Loucy (cell line): ENCODE measurements around the gene PAXX.

ENCODE experiments used
- H2AFZ ChIP-seq: fragments of 200-600 bp; sonication (generic); 2 replicates; pipeline ENCODE4 v1.6.0; 2016; ENCODE audit warnings: antibody characterized with exemption, mild to moderate bottlenecking, low read length, moderate library complexity
- H3F3A ChIP-seq: fragments of 200-600 bp; 2 replicates; pipeline ENCODE4 v1.6.0; 2016; ENCODE audit warnings: antibody characterized with exemption, low read depth, mild to moderate bottlenecking
- H3K27me3 ChIP-seq: fragments of 200-600 bp; sonication (generic); 2 replicates; pipeline ENCODE4 v1.6.1; 2014; ENCODE audit warnings: low read length, mild to moderate bottlenecking; ENCODE audit not compliant: insufficient read depth, poor library complexity, severe bottlenecking
- H3K36me3 ChIP-seq: fragments of 200-600 bp; sonication (generic); 2 replicates; pipeline ENCODE4 v1.6.1; 2016; ENCODE audit warnings: low read length; ENCODE audit not compliant: insufficient read depth
- H3K4me1 ChIP-seq: fragments of 200-600 bp; sonication (generic); 2 replicates; pipeline ENCODE4 v1.5.1; 2014; ENCODE audit warnings: low read length, mild to moderate bottlenecking; ENCODE audit not compliant: insufficient read depth, poor library complexity, severe bottlenecking
- H3K4me2 ChIP-seq: fragments of 200-600 bp; sonication (generic); 2 replicates; pipeline ENCODE4 v1.6.0; 2014; ENCODE audit warnings: antibody characterized with exemption, low read length, low read depth, mild to moderate bottlenecking; ENCODE audit not compliant: poor library complexity, severe bottlenecking
- H3K4me3 ChIP-seq: fragments of 200-600 bp; sonication (generic); 2 replicates; pipeline ENCODE4 v1.5.1; 2014; ENCODE audit warnings: low read length, mild to moderate bottlenecking, mixed read lengths; ENCODE audit not compliant: poor library complexity, severe bottlenecking
- H3K79me2 ChIP-seq: fragments of 200-600 bp; sonication (generic); 2 replicates; pipeline ENCODE4 v1.6.1; 2014; ENCODE audit warnings: low read length; ENCODE audit not compliant: insufficient read depth
- H3K9ac ChIP-seq: fragments of 200-600 bp; sonication (generic); 2 replicates; pipeline ENCODE4 v1.6.0; 2014; ENCODE audit warnings: mild to moderate bottlenecking, low read depth, low read length, moderate library complexity; ENCODE audit not compliant: poor library complexity, severe bottlenecking
- H3K9me2 ChIP-seq: fragments of 200-600 bp; sonication (generic); replicated peaks from 2 replicates; pipeline ENCODE4 v1.6.1; 2016; ENCODE audit warnings: low read depth, low read length, mixed read lengths
- H3K9me3 ChIP-seq: fragments of 200-600 bp; sonication (generic); 2 replicates; pipeline ENCODE4 v1.6.1; 2014; ENCODE audit warnings: mild to moderate bottlenecking, antibody characterized with exemption, low read length, low read depth; ENCODE audit not compliant: insufficient read depth
- H4K20me1 ChIP-seq: fragments of 200-600 bp; sonication (generic); 2 replicates; pipeline ENCODE4 v1.6.0; 2014; ENCODE audit warnings: antibody characterized with exemption, low read length, mild to moderate bottlenecking; ENCODE audit not compliant: insufficient read depth, poor library complexity, severe bottlenecking
- CTCF ChIP-seq: fragments of 200-600 bp; sonication (generic); conservative IDR thresholded peaks from 2 replicates; pipeline ENCODE4 v1.5.1; 2014; ENCODE audit warnings: mild to moderate bottlenecking, antibody characterized with exemption, low read length
- EZH2phosphoT487 ChIP-seq: fragments of 200-600 bp; IDR thresholded peaks from 2 replicates; pipeline ENCODE4 v1.6.1; 2018; ENCODE audit warnings: antibody characterized with exemption, mild to moderate bottlenecking, moderate library complexity, borderline replicate concordance

The PAXX gene

DNA sequence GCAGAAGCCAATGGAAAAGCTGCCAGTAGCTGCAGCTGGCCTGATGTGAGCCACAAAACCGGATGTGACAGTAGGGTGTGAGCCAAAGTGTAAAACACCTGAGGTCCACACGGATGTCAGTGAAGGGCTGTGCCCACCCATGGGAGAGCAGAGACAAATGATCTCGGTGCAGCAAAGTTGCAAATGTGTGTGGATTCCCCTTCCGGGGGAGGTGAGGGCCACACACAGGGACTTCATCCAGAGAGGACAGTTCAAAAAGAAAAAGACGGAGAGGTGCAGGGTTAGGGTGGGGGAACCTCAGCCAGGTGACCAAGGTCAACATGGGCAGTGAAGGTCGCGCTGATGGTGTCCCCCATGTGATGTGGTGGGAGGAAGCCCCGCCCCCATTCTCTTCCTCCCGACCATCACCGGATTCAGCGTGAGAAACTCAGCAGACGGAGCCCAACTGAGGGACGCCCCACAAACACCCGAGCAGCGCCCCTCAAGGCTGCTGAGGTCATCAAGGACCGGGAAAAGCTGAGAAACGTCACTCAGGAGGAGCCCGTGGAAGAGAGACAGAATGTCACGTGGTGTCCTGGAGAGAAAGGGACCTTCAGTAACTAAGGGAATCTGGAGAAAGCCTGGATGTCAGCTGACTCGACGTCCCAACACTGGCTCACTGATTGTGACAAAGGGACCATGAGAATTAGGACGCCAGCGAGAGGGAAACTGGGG lies 26.3 kb upstream of the PAXX start:
- no peaks in the 10 kb centered on the region for H3K27me3 ChIP-seq
- peak overlapping the region; percentile 54 for H3K9ac ChIP-seq
- H3K36me3 ChIP-seq, result no peaks in the 10 kb centered on the region
- H2AFZ ChIP-seq, result peak overlapping the region; percentile 99
- H3K79me2 ChIP-seq, result no peaks in the 10 kb centered on the region
- H3K4me1 ChIP-seq, result peaks cover 9% of the 10 kb centered on the region
- no peaks in the 10 kb centered on the region for H3K9me2 ChIP-seq
- H3F3A ChIP-seq, result no peaks in the 10 kb centered on the region
- H3K4me2 ChIP-seq, result peak overlapping the region; percentile 88
- H4K20me1 ChIP-seq, result no peaks in the 10 kb centered on the region
- H3K4me3 ChIP-seq, result peak overlapping the region; percentile 76
- H3K9me3 ChIP-seq, result no peaks in the 10 kb centered on the region
- no peak for TF ChIP-seq EZH2phosphoT487
- no peak for TF ChIP-seq CTCF

DNA sequence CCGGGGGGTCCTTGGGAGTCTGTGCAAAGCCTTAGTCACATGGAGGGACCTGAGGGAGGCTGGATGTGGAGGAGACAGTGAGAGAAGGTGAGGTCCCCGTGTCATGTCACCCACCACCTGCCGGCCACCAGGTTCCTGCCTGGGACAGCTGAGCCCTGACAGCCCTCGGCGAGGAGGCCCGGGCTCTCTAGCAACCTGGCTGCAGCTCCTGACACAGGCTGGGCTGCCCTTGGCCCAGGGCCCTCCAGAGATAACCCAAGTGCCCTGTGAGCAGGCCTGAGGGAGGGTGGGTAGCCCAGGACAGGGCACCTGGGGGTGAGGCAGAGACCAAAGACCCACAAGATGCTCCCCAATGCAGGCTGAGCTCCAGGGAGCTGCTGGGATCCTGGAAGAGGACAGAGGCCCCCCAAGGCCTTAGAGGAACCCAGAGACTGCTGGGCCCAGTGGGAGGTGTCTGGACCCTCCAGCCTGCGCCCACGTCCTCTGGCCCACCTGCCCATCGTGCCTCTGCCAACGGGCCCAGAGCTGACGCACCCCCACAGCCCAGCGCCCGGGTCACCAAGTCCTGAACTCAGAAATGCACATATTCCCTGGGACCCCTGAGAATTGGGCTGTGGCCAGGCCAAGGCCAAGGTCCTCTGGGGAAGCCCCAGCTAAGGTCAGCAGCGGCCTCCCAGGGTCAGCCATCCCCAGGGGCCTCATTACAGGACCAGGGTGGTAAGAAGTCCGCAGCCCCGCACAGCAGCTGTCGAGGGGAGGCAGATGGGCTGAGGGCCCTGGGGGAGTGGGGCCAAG lies 23.7 kb upstream of the PAXX start:
- Histone ChIP-seq H3K4me2 (no peak overlapping the region), H3K9me3 (no peaks in the 10 kb centered on the region), H3K79me2 (no peaks in the 10 kb centered on the region), H2AFZ (no peak overlapping the region), H3K27me3 (no peaks in the 10 kb centered on the region), H3K9me2 (no peaks in the 10 kb centered on the region), H3K4me3 (no peak overlapping the region), H3K9ac (no peak overlapping the region), H4K20me1 (no peaks in the 10 kb centered on the region), H3K36me3 (no peaks in the 10 kb centered on the region), H3F3A (no peaks in the 10 kb centered on the region), H3K4me1 (peaks cover 9% of the 10 kb centered on the region)
- no peak for TF ChIP-seq EZH2phosphoT487
- TF ChIP-seq CTCF, result no peak

GRCh38 chr9:136969150-136969549 lies 23.1 kb upstream of the PAXX start:
- TF ChIP-seq CTCF (no peak), EZH2phosphoT487 (no peak)
- Histone ChIP-seq H3K27me3 (no peaks in the 10 kb centered on the region), H3K9me3 (no peaks in the 10 kb centered on the region), H3K79me2 (no peaks in the 10 kb centered on the region), H3K9me2 (no peaks in the 10 kb centered on the region), H4K20me1 (no peaks in the 10 kb centered on the region), H3K9ac (no peak overlapping the region), H2AFZ (no peak overlapping the region), H3K4me3 (no peak overlapping the region), H3K4me2 (no peak overlapping the region), H3K4me1 (peaks cover 9% of the 10 kb centered on the region), H3K36me3 (no peaks in the 10 kb centered on the region), H3F3A (no peaks in the 10 kb centered on the region)
